ENCODE measurements around the gene NKD1. TPM values are rescaled to one million over a fixed set of nuclear protein-coding genes. Genes with fewer than 3 reads are reported as not detected.

NKD1 gene
- total and polyA plus RNA-seq, 9 donors: 2.5 to 72.1 (median 12.7) TPM

GRCh38 chr16:50644245-50644644 lies 96.0 kb downstream of the NKD1 start:
- 88 to 92% (median 91%) methylated on average over 5 of the region's 5 CpGs for WGBS, 3 donors
- H3K4me3 ChIP-seq: no peak overlapping the region
- no peaks in the 10 kb centered on the region for H3K9me3 ChIP-seq
- no peak for DNase-seq
- no peaks in the 10 kb centered on the region for H3K4me1 ChIP-seq (ENCODE audit: insufficient read depth)
- H3K27ac ChIP-seq: no peak overlapping the region
- TF ChIP-seq CTCF (IDR thresholded peaks at IDR 0.05) (no peak), POLR2A (IDR thresholded peaks at IDR 0.05) (no peak), EP300 (IDR thresholded peaks at IDR 0.05) (no peak)
- H3K27me3 ChIP-seq: no peaks in the 10 kb centered on the region
- H3K36me3 ChIP-seq: no peaks in the 10 kb centered on the region
- intact Hi-C loops (cut with DNase I): no loop called here

GRCh38 chr16:50644729-50645128 lies 96.5 kb downstream of the NKD1 start:
- Histone ChIP-seq H3K27me3 (no peaks in the 10 kb centered on the region), H3K9me3 (no peaks in the 10 kb centered on the region), H3K36me3 (no peaks in the 10 kb centered on the region), H3K4me3 (no peak overlapping the region), H3K4me1 (ENCODE audit: insufficient read depth) (no peaks in the 10 kb centered on the region), H3K27ac (no peak overlapping the region)
- DNase-seq: peak in 2 of 5 donors; percentile 41 to 51
- 35 to 44% (median 43%) methylated on average over 6 of the region's 6 CpGs for WGBS, 3 donors
- intact Hi-C loops (cut with DNase I): no loop called here
- TF ChIP-seq POLR2A (IDR thresholded peaks at IDR 0.05) (no peak), CTCF (IDR thresholded peaks at IDR 0.05) (peak in 2 of 3 donors; percentile 22 to 28)

- H3K9me3 ChIP-seq: no peaks in the 10 kb centered on the region
- TF ChIP-seq POLR2A (IDR thresholded peaks at IDR 0.05) (no peak), EP300 (IDR thresholded peaks at IDR 0.05) (no peak), CTCF (IDR thresholded peaks at IDR 0.05) (no peak)
- H3K4me3 ChIP-seq: no peak overlapping the region
- H3K27ac ChIP-seq: no peak overlapping the region
- 44 to 51% (median 47%) methylated on average over 20 of the region's 20 CpGs for WGBS, 3 donors
- H3K4me1 ChIP-seq (ENCODE audit: insufficient read depth): no peaks in the 10 kb centered on the region
- no peaks in the 10 kb centered on the region for H3K36me3 ChIP-seq
- no peaks in the 10 kb centered on the region for H3K27me3 ChIP-seq
- intact Hi-C loops (cut with DNase I): no loop called here
- DNase-seq: no peak
Measured at GRCh38 chr16:50645563-50646220, 97.5 kb downstream of the NKD1 start.

- no peaks in the 10 kb centered on the region for H3K27me3 ChIP-seq
- intact Hi-C loops (cut with DNase I): no loop called here
- no peak overlapping the region for H3K27ac ChIP-seq
- no peak for DNase-seq
- H3K9me3 ChIP-seq: no peaks in the 10 kb centered on the region
- no peak overlapping the region for H3K4me3 ChIP-seq
- H3K4me1 ChIP-seq (ENCODE audit: insufficient read depth): no peaks in the 10 kb centered on the region
- 59 to 60% (median 59%) methylated on average over 8 of the region's 8 CpGs for WGBS, 3 donors
- H3K36me3 ChIP-seq: no peaks in the 10 kb centered on the region
- no peak for TF ChIP-seq EP300 (IDR thresholded peaks at IDR 0.05)
- no peak for TF ChIP-seq POLR2A (IDR thresholded peaks at IDR 0.05)
- TF ChIP-seq CTCF (IDR thresholded peaks at IDR 0.05): no peak
Measured at GRCh38 chr16:50646345-50646744, 98.1 kb downstream of the NKD1 start.
